Naive thymus-derived CD4-positive, alpha-beta T cell (primary cell): ENCODE measurements around the gene KMT5B. TPM values are rescaled to one million over a fixed set of nuclear protein-coding genes. Genes with fewer than 3 reads are reported as not detected.

Source experiments
- ATAC-seq: fragments of 150-1000 bp; cut with Tn5 transposase; 2 replicates; pipeline ENCODE4 v1.10.0; 2021; ENCODE audit warnings: mild to moderate bottlenecking, moderate library complexity
- CTCF ChIA-PET: fragments of 350-600 bp; sonication (Branson Sonifier 250); formaldehyde crosslinking; loops from one replicate; lab custom pipeline; 2021; ENCODE audit warnings: antibody characterized with exemption; lab: Charles Lee
- POLR2A ChIA-PET: fragments of 350-600 bp; sonication (Branson Sonifier 250); formaldehyde crosslinking; loops from one replicate; lab custom pipeline; 2021; ENCODE audit warnings: antibody characterized with exemption, inconsistent platforms; lab: Charles Lee
- DNase-seq, 9 donors: peaks; one replicate each; pipeline versions ENCODE4 v3.0.0 to v3.0.0-alpha.2; 2020 to 2022; ENCODE audit warnings: mixed read lengths in 1 of 9
- H3K27ac ChIP-seq: one replicate; pipeline ENCODE4 v1.7.0; 2013; ENCODE audit warnings: mild to moderate bottlenecking, low read depth, low read length, moderate library complexity
- H3K27me3 ChIP-seq, 2 donors: one replicate each; pipeline ENCODE4 v1.7.0; 2013; ENCODE audit warnings: low read length in 2 of 2, mild to moderate bottlenecking in 2 of 2, moderate library complexity in 2 of 2; ENCODE audit not compliant: control insufficient read depth in 2 of 2, insufficient read depth in 2 of 2
- H3K36me3 ChIP-seq, 3 experiments: 1 replicate in 2 of 3; 2 replicates in 1 of 3; pipeline ENCODE4 v1.7.0; 2013; ENCODE audit warnings: low read length in 3 of 3, mild to moderate bottlenecking in 3 of 3, moderate library complexity in 1 of 3; ENCODE audit not compliant: insufficient read depth in 3 of 3, control insufficient read depth in 2 of 3
- H3K4me1 ChIP-seq, 2 donors: one replicate each; pipeline ENCODE4 v1.7.0; 2013; ENCODE audit warnings: low read length in 2 of 2, mild to moderate bottlenecking in 2 of 2, moderate library complexity in 1 of 2; ENCODE audit not compliant: control insufficient read depth in 2 of 2, insufficient read depth in 2 of 2
- H3K4me3 ChIP-seq: 2 replicates; pipeline ENCODE4 v1.7.0; 2013; ENCODE audit warnings: mild to moderate bottlenecking, low read length
- H3K9me3 ChIP-seq, 3 experiments: 1 replicate in 2 of 3; 2 replicates in 1 of 3; pipeline ENCODE4 v1.7.0; 2013; ENCODE audit warnings: low read length in 3 of 3; ENCODE audit not compliant: control insufficient read depth in 2 of 3
- H3K27ac Mint-ChIP-seq, 9 donors: one replicate each; pipeline ENCODE4 v1.8.0; 2020 to 2022; ENCODE audit warnings: mixed read lengths in 9 of 9, mild to moderate bottlenecking in 8 of 9, moderate library complexity in 5 of 9, inconsistent platforms in 2 of 9
- H3K27me3 Mint-ChIP-seq, 5 donors: one replicate each; pipeline ENCODE4 v1.8.0; 2021 to 2022; ENCODE audit warnings: mixed read lengths in 5 of 5, mild to moderate bottlenecking in 1 of 5
- H3K36me3 Mint-ChIP-seq, 5 donors: one replicate each; pipeline ENCODE4 v1.8.0; 2020 to 2022; ENCODE audit warnings: mixed read lengths in 5 of 5, mild to moderate bottlenecking in 3 of 5, inconsistent platforms in 1 of 5
- H3K4me1 Mint-ChIP-seq, 7 donors: one replicate each; pipeline ENCODE4 v1.8.0; 2020 to 2022; ENCODE audit warnings: mixed read lengths in 7 of 7, mild to moderate bottlenecking in 3 of 7, inconsistent platforms in 1 of 7
- H3K4me3 Mint-ChIP-seq, 10 donors: one replicate each; pipeline ENCODE4 v1.8.0; 2020 to 2022; ENCODE audit warnings: mild to moderate bottlenecking in 10 of 10, mixed read lengths in 10 of 10, moderate library complexity in 6 of 10, inconsistent platforms in 2 of 10
- H3K9me3 Mint-ChIP-seq, 11 donors: one replicate each; pipeline ENCODE4 v1.8.0; 2020 to 2022; ENCODE audit warnings: mixed read lengths in 11 of 11, mild to moderate bottlenecking in 4 of 11, inconsistent platforms in 1 of 11, moderate library complexity in 1 of 11
- intact Hi-C, 2 donors: fragments of 100-400 bp; cut with micrococcal nuclease; formaldehyde crosslinking; loops; one replicate each; pipeline ENCODE4 v1.15.1; 2023
- polyA plus RNA-seq, 2 donors: library from polyadenylated mRNA; unstranded; fragments of 300-500 nt; fragmentation: Illumina TruSeq; gene quantifications; one replicate each; pipeline ENCODE4 v1.2.3, GENCODE V29; 2021
- total RNA-seq, 6 experiments: library from RNA in 5 of 6; stranded (reverse) in 5 of 6; gene quantifications; 1 replicate in 5 of 6; 2 replicates in 1 of 6; pipeline ENCODE4 v1.2.3 and lab custom pipeline; 2021 to 2026

KMT5B gene
- total and polyA plus RNA-seq, 7 experiments from 2014 or later, result 32.7 to 68.2 (median 43.8) TPM

DNA sequence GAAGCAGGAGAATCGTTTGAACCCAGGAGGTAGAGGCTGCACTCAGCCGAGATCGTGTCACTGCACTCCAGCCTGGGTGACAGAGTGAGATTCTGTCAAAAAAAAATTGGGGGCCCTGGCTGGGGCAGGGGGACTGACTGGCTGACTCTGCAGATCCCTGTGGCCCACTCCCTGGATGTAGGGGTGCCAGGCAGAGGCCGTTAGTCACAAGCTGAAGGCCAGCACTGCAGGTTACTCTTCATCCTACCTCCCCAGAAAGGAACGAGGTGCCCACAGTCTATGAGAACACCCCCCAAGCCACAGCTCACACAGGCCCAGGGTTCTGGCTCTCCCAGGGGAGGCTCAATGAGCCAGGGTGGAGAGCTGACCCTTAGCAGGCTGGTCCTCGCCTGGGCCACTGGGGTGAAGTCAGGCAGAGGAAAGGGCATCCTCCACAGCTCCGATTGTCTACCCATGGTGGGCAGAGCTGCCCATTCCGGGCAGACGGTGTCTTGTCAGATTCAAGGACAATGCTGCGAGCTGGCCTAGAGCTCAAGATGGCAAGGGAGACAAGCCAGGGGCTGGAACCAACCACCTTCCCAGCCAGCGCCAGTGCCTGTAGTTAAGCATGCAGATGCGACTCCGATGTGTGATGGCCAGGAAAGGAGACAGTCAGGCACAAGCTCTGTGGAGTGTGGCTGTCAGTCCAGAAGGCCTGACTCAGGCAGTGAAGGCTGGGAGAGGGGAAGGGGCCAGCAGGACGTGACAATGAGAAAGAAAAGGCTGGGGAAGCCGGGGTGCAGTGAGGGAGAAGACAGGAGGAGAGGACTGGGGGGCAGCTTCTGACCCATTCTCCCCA is 46.2 kb upstream of the KMT5B start:
- Mint-ChIP-seq H3K27ac (no peak overlapping the region), H3K9me3 (peaks cover 0 to 3% (median 0%) of the 10 kb centered on the region in 11 donors), H3K4me1 (peaks cover 2 to 6% (median 4%) of the 10 kb centered on the region in 7 donors), H3K27me3 (peaks cover 0 to 2% (median 0%) of the 10 kb centered on the region in 5 donors), H3K36me3 (peaks cover 0 to 16% (median 11%) of the 10 kb centered on the region in 5 donors), H3K4me3 (no peak overlapping the region)
- POLR2A ChIA-PET, result interaction anchor here (2.0 kb wide), 1 partner anchor 12 kb away, joined by 7 read pairs; the partner anchor contains the start of gene C11orf24
- Histone ChIP-seq H3K27ac (no peak overlapping the region), H3K4me1 (peaks cover 3 to 5% of the 10 kb centered on the region in 2 donors), H3K27me3 (no peaks in the 10 kb centered on the region), H3K36me3 (peaks cover 0 to 38% (median 0%) of the 10 kb centered on the region in 3 experiments), H3K4me3 (no peak overlapping the region), H3K9me3 (no peaks in the 10 kb centered on the region)
- intact Hi-C loops, result no loop called here
- CTCF ChIA-PET, result interaction anchor here (0.9 to 7.6 kb wide), 3 partner anchors 11 to 39 kb away, joined by 3 to 131 read pairs (median 4); partner anchors contain the start of gene C11orf24
- DNase-seq (no peak), ATAC-seq (no peak)

DNA sequence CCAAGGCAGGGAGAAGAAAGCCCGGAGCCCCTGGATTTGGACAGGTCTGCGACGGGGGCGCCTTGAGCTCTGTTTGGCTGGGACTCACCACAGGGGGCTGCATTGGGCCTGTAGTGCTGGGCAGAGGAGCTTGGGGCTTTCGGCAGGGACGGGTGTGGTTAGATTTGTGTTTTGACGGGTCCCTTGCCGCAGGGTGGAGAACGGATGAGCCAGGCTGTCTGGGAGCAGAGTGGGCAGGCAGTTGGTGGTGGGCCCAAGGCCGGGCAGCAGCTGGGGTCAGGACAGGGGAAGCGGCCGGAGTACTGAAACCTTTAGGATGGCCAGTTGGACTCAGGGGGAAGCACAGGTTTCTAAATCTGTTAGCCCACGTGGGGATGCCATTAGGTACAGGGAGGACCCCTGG is 45.3 kb upstream of the KMT5B start:
- ATAC-seq (no peak), DNase-seq (no peak)
- no peak overlapping the region for H3K4me3 Mint-ChIP-seq
- H3K36me3 ChIP-seq, result peaks cover 0 to 29% (median 0%) of the 10 kb centered on the region in 3 experiments
- peaks cover 0 to 2% (median 0%) of the 10 kb centered on the region in 5 donors for H3K27me3 Mint-ChIP-seq
- H3K9me3 Mint-ChIP-seq, result peaks cover 0 to 2% (median 0%) of the 10 kb centered on the region in 11 donors
- H3K36me3 Mint-ChIP-seq, result peaks cover 0 to 14% (median 8%) of the 10 kb centered on the region in 5 donors
- H3K9me3 ChIP-seq, result no peaks in the 10 kb centered on the region
- no peak overlapping the region for H3K27ac ChIP-seq
- intact Hi-C loops, result no loop called here
- H3K4me1 ChIP-seq, result peaks cover 3 to 5% of the 10 kb centered on the region in 2 donors
- H3K4me3 ChIP-seq, result no peak overlapping the region
- no peak overlapping the region for H3K27ac Mint-ChIP-seq
- H3K4me1 Mint-ChIP-seq, result peaks cover 2 to 6% (median 4%) of the 10 kb centered on the region in 7 donors
- ChIA-PET CTCF (interaction anchor here (0.6 to 7.6 kb wide), 10 partner anchors 8 to 265 kb away, joined by 3 to 131 read pairs (median 3); no protein-coding TSS in a partner anchor), POLR2A (interaction anchor here (1.1 to 1.8 kb wide), 3 partner anchors 14 to 40 kb away, joined by 5 to 11 read pairs (median 10); partner anchors contain the start of gene C11orf24)
- H3K27me3 ChIP-seq, result no peaks in the 10 kb centered on the region

DNA sequence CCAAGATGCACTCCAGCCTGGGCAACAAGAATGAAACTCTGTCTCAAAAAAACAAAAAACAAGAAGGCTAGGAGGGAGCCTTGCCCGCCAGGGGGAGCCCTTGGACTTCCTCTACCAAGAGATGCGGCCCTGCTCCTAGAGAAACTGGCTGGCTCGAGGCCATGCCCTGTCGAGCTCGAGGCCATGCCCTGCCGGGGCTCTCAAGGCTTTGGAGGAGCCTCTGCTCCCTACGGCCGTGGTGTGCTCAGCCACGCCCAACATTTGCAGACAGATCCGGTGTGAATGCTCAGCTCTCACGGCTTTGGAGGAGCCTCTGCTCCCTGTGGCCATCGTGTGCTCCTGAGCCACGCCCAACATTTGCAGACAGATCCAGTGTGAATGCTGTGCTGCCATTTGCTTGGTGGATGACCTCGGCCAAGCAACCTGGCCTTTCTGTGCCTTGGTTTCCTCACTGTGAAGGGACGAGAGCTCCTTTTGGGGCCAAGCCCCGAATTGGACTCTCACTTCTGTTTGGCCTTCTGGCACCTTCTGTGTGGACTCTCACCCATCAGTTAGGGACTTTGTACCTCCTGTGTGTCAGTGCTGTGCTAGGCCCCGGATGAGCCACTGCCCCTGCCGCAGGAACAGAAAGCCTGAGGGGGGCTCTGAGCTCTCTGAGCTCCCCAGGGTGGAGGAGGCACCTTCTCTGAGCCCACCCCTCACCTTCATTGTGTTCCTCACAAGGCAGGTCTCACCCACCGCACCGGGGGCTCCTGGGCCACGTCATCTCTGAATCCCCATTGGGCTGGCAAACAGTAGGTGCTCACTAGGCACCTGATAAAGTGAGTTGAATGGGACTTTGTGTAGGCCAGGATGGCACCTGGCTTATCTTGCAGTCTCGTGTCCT is 44.6 kb upstream of the KMT5B start:
- no peaks in the 10 kb centered on the region for H3K9me3 ChIP-seq
- H3K4me3 Mint-ChIP-seq, result peak overlapping the region in 1 of 10 donors; percentile 34
- peaks cover 0 to 8% (median 5%) of the 10 kb centered on the region in 5 donors for H3K36me3 Mint-ChIP-seq
- CTCF ChIA-PET, result interaction anchor here (0.6 to 7.6 kb wide), 16 partner anchors 8 to 266 kb away, joined by 3 to 131 read pairs (median 3); partner anchors contain the start of gene C11orf24
- POLR2A ChIA-PET, result interaction anchor here (0.8 to 1.8 kb wide), 4 partner anchors 14 to 43 kb away, joined by 3 to 11 read pairs (median 8); partner anchors contain the start of gene C11orf24
- H3K4me1 ChIP-seq, result peaks cover 3 to 5% of the 10 kb centered on the region in 2 donors
- peak; percentile 95 for ATAC-seq
- peak; percentile 84 to 95 (median 89) for DNase-seq
- H3K27ac ChIP-seq, result no peak overlapping the region
- peaks cover 0 to 22% (median 0%) of the 10 kb centered on the region in 3 experiments for H3K36me3 ChIP-seq
- H3K4me1 Mint-ChIP-seq, result peaks cover 2 to 6% (median 4%) of the 10 kb centered on the region in 7 donors
- peaks cover 0 to 2% (median 0%) of the 10 kb centered on the region in 5 donors for H3K27me3 Mint-ChIP-seq
- intact Hi-C loops, result loop anchor here (1.0 kb wide), 5 partner anchors 14 to 190 kb away; partner anchors contain the start of gene C11orf24 (in 2 of the 2)
- peaks cover 0 to 2% (median 0%) of the 10 kb centered on the region in 11 donors for H3K9me3 Mint-ChIP-seq
- H3K4me3 ChIP-seq, result no peak overlapping the region
- peak overlapping the region in 3 of 9 donors; percentile 21 to 85 (median 54) for H3K27ac Mint-ChIP-seq
- H3K27me3 ChIP-seq, result no peaks in the 10 kb centered on the region

DNA sequence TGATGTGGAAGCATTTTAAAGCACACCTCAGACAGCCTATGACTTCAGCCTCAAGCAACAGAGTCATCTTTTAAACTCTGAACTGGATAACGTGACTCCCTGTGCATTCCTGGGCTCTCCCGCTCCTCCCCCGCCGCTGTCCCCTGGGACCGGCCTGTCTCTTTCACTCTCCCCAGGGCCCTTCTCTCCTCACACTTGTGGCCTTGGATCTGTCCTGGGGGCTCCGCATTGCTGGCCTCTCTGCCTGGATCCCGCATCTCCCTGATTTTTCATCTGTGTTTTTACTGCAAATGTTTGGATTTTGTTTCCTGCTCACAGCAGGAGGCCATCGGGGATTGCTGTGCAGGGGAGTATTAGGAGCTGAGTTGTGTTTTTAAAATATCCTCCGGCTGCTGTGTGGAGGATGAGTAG is 43.2 kb upstream of the KMT5B start:
- Mint-ChIP-seq H3K27me3 (peaks cover 0 to 2% (median 0%) of the 10 kb centered on the region in 5 donors), H3K9me3 (peaks cover 0 to 2% (median 0%) of the 10 kb centered on the region in 11 donors), H3K27ac (no peak overlapping the region), H3K4me3 (no peak overlapping the region), H3K4me1 (peaks cover 2 to 6% (median 4%) of the 10 kb centered on the region in 7 donors), H3K36me3 (no peaks in the 10 kb centered on the region)
- ChIA-PET POLR2A (no interaction called here), CTCF (interaction anchor here (1.7 to 7.6 kb wide), 3 partner anchors 14 to 42 kb away, joined by 3 to 131 read pairs (median 8); partner anchors contain the start of gene C11orf24)
- Histone ChIP-seq H3K4me1 (peaks cover 3 to 5% of the 10 kb centered on the region in 2 donors), H3K27ac (no peak overlapping the region), H3K9me3 (no peaks in the 10 kb centered on the region), H3K27me3 (no peaks in the 10 kb centered on the region), H3K36me3 (peaks cover 0 to 8% (median 0%) of the 10 kb centered on the region in 3 experiments), H3K4me3 (no peak overlapping the region)
- intact Hi-C loops, result no loop called here
- ATAC-seq (no peak), DNase-seq (no peak)

DNA sequence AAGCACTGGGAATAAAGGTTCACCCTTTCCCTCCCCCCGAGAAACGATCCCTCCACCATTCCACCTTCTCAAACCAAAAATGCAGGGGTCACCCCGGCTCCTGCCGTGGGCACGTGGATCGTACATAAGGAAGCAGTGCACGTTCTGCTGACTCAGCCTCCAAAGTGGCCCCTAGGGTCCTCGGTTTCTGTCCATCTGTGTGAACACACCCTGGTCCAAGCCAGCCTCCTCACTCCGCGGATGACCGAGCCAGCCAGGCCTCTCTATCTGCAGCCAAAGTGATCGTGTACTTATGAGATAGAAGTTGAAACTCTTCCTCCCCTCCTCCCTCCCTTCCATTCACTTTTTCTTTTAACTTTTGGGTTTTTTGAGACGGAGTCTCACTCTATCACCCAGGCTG is 42.4 kb upstream of the KMT5B start:
- Histone ChIP-seq H3K27me3 (no peaks in the 10 kb centered on the region), H3K27ac (no peak overlapping the region), H3K9me3 (no peaks in the 10 kb centered on the region), H3K36me3 (peaks cover 0 to under 1% (median 0%) of the 10 kb centered on the region in 3 experiments), H3K4me1 (peaks cover 3 to 5% of the 10 kb centered on the region in 2 donors), H3K4me3 (no peak overlapping the region)
- ATAC-seq (no peak), DNase-seq (no peak)
- ChIA-PET CTCF (interaction anchor here (1.8 to 7.6 kb wide), 2 partner anchors 15 to 43 kb away, joined by 3 to 131 read pairs; no protein-coding TSS in a partner anchor), POLR2A (no interaction called here)
- intact Hi-C loops, result no loop called here
- H3K9me3 Mint-ChIP-seq, result peaks cover 0 to 2% (median 0%) of the 10 kb centered on the region in 11 donors
- H3K27me3 Mint-ChIP-seq, result peaks cover 0 to 2% (median 0%) of the 10 kb centered on the region in 5 donors
- no peak overlapping the region for H3K4me3 Mint-ChIP-seq
- no peaks in the 10 kb centered on the region for H3K36me3 Mint-ChIP-seq
- H3K27ac Mint-ChIP-seq, result no peak overlapping the region
- H3K4me1 Mint-ChIP-seq, result peaks cover 2 to 6% (median 4%) of the 10 kb centered on the region in 7 donors
